Measurements from ENCODE around the gene SSUH2.

The SSUH2 gene

GRCh38 chr3:8627949-8628348, 16.6 kb downstream of the SSUH2 start:
- TF ChIP-seq CTCF (IDR thresholded peaks at IDR 0.05; ENCODE audit: insufficient read depth, low read length, poor library complexity, severe bottlenecking): no peak

GRCh38 chr3:8627201-8627940, 17.2 kb downstream of the SSUH2 start:
- Histone ChIP-seq H3K27me3 (replicated peaks; ENCODE audit: control insufficient read depth, insufficient read depth, low read length) (no peaks in the 10 kb centered on the region), H3K4me3 (replicated peaks; ENCODE audit: low read depth, low read length) (no peak overlapping the region), H3K36me3 (ENCODE audit: control insufficient read depth, insufficient read depth, low read length) (no peaks in the 10 kb centered on the region)
- TF ChIP-seq CTCF (IDR thresholded peaks at IDR 0.05; ENCODE audit: insufficient read depth, low read length, poor library complexity, severe bottlenecking): no peak
- DNase-seq (ENCODE audit: extremely low read depth, insufficient read length): no peak

More at GRCh38 chr3:8627949-8628348, 16.6 kb downstream of the SSUH2 start:
- no peaks in the 10 kb centered on the region for H3K36me3 ChIP-seq (ENCODE audit: control insufficient read depth, insufficient read depth, low read length)
- no peak overlapping the region for H3K4me3 ChIP-seq (replicated peaks; ENCODE audit: low read depth, low read length)
- H3K27me3 ChIP-seq (replicated peaks; ENCODE audit: control insufficient read depth, insufficient read depth, low read length): no peaks in the 10 kb centered on the region
- no peak for DNase-seq (ENCODE audit: extremely low read depth, insufficient read length)

- H3K4me3 ChIP-seq (replicated peaks; ENCODE audit: low read depth, low read length): no peak overlapping the region
- H3K27me3 ChIP-seq (replicated peaks; ENCODE audit: control insufficient read depth, insufficient read depth, low read length): no peaks in the 10 kb centered on the region
- no peak for TF ChIP-seq CTCF (IDR thresholded peaks at IDR 0.05; ENCODE audit: insufficient read depth, low read length, poor library complexity, severe bottlenecking)
- no peaks in the 10 kb centered on the region for H3K36me3 ChIP-seq (ENCODE audit: control insufficient read depth, insufficient read depth, low read length)
- no peak for DNase-seq (ENCODE audit: extremely low read depth, insufficient read length)
Measured at GRCh38 chr3:8625991-8626390, 18.6 kb downstream of the SSUH2 start.

GRCh38 chr3:8624612-8625011, 20.0 kb downstream of the SSUH2 start:
- DNase-seq (ENCODE audit: extremely low read depth, insufficient read length): no peak
- H3K36me3 ChIP-seq (ENCODE audit: control insufficient read depth, insufficient read depth, low read length): no peaks in the 10 kb centered on the region
- no peak overlapping the region for H3K4me3 ChIP-seq (replicated peaks; ENCODE audit: low read depth, low read length)
- no peaks in the 10 kb centered on the region for H3K27me3 ChIP-seq (replicated peaks; ENCODE audit: control insufficient read depth, insufficient read depth, low read length)
- TF ChIP-seq CTCF (IDR thresholded peaks at IDR 0.05; ENCODE audit: insufficient read depth, low read length, poor library complexity, severe bottlenecking): no peak

GRCh38 chr3:8623741-8624140, 20.9 kb downstream of the SSUH2 start:
- no peak overlapping the region for H3K4me3 ChIP-seq (replicated peaks; ENCODE audit: low read depth, low read length)
- no peaks in the 10 kb centered on the region for H3K27me3 ChIP-seq (replicated peaks; ENCODE audit: control insufficient read depth, insufficient read depth, low read length)

More at GRCh38 chr3:8623741-8624140, 20.9 kb downstream of the SSUH2 start:
- TF ChIP-seq CTCF (IDR thresholded peaks at IDR 0.05; ENCODE audit: insufficient read depth, low read length, poor library complexity, severe bottlenecking): no peak
- H3K36me3 ChIP-seq (ENCODE audit: control insufficient read depth, insufficient read depth, low read length): no peaks in the 10 kb centered on the region
- DNase-seq (ENCODE audit: extremely low read depth, insufficient read length): no peak
